CD4-positive, alpha-beta T cell treated with Interleukin-10 for 1 hour (primary cell): Measurements from ENCODE around the gene NTN3.
A peak's percentile ranks its signal among the peaks of the same experiment; 100 is the strongest.

Experiments
- DNase-seq: peaks from one replicate; pipeline ENCODE4 v3.0.0-alpha.2; 2020

NTN3 gene

GRCh38 chr16:2497695-2498484 is 26.8 kb downstream of the NTN3 start:
- no peak for DNase-seq

DNA sequence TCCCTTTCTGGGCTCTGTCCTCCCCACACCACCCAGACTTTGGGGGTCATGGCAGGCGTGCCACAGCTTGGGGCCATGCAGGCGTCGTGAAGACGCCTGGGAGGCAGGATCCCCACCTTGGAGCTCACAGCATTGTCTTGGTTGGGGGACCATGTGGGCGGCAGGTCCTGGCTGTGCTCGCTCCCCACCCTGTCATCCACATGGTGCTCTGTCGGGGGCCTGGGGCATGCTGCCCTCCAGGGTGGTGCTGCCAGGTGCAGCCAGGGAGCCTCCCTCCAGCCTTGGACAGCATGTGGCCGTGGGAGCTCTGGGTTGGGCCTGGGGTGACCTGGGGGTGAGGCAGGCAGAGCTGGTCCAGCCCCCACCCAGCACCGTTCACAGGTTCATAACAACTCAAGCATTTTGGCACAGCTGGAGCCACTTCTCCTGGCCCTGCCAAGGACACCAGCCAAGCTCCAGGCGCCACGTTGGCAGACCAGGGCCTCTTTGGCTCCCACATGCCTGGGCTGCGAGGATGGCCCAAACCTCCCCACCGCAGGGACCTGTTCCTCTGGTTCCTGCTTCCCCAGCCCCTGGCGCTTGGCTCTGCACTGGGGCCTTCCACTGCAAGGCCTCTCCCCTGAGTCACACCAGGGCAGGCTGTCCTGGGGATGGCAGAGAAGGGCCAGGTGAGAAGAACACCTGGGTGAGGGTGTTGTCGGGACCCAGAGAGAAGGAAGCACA is 27.6 kb downstream of the NTN3 start:
- DNase-seq = no peak

GRCh38 chr16:2499454-2499853 is 28.4 kb downstream of the NTN3 start:
- DNase-seq = no peak

- no peak for DNase-seq
Measured at GRCh38 chr16:2499890-2500429, 28.9 kb downstream of the NTN3 start.

DNA sequence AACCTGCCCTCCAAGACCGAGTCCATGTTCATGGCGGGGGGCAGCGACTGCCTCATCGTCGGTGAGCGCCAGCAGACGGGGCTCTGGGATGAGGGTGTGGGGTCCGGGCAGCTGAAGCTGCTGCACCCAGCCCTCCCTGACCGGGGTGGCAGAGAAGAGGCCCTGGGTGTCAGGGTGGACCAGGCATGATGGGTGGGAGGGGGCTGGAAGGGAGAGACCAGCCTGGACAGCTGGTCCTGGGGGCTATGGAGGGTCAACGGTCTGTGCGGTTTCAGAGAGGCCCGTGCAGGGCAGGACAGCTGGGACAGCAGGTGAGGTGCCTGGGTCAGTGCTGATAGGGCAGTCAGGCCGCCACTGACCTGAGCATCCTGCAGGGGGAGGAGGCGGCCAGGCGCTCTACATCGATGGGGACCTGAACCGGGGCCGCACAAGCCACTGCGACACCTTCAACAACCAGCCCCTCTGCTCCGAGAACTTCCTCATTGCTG is 29.4 kb downstream of the NTN3 start:
- no peak for DNase-seq

GRCh38 chr16:2500918-2501750 is 30.0 kb downstream of the NTN3 start:
- peak; percentile 83 for DNase-seq

GRCh38 chr16:2501946-2502895 is 31.1 kb downstream of the NTN3 start:
- no peak for DNase-seq

GRCh38 chr16:2505695-2506094 is 34.6 kb downstream of the NTN3 start:
- DNase-seq = no peak

DNA sequence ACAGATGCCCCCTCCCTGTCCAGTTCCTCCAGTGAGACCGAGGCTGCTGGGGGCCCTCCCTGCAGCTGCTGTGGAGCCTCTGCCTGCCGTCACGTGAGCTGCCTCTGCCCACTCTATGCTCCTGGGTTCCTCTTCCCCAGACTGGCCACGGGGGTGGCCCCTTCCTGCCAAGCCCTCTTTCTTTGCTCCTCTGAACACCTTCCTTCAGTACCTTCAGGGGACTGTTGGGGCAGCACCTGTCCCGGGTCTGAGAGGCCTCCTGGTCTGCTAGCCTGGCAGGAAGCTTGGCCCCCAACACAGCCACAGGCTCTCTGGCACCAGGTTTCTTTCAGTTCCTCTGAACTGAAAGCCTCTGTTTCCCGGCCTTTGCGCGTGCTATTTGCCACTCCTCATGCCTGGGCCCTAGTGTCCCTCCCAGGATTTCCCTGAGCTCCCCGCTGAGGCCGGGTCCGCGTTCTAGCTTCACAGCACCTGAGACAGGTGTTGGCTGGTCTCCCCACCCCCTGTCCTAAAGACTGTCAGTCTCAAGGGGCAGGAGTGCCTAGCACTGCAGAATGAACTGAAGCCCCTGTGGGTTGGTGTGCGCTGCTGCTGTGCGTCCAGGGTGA is 36.1 kb downstream of the NTN3 start:
- no peak for DNase-seq

DNA sequence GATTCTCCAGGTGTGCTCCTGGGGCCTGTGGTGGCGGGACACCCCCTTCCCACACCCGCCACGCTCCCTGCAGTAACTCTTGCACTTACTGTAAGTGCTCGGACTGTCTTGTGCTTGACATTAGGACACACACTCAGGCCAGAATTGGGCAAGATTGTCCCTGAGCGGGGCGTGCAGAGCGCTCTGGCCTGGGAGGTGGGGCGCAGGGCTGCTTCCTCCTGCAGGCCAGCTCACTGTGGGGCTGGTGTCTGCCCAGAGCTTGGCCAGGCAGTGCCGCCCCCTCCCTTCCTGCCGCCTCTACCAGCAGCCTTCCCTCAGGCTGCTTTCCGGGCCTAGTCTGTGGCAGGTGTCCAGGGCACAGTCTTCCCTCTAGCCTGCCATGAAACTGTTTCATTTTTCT is 36.6 kb downstream of the NTN3 start:
- DNase-seq = no peak

- no peak for DNase-seq
Measured at GRCh38 chr16:2508722-2509400, 37.8 kb downstream of the NTN3 start.

GRCh38 chr16:2511128-2511800 is 40.2 kb downstream of the NTN3 start:
- DNase-seq = no peak

DNA sequence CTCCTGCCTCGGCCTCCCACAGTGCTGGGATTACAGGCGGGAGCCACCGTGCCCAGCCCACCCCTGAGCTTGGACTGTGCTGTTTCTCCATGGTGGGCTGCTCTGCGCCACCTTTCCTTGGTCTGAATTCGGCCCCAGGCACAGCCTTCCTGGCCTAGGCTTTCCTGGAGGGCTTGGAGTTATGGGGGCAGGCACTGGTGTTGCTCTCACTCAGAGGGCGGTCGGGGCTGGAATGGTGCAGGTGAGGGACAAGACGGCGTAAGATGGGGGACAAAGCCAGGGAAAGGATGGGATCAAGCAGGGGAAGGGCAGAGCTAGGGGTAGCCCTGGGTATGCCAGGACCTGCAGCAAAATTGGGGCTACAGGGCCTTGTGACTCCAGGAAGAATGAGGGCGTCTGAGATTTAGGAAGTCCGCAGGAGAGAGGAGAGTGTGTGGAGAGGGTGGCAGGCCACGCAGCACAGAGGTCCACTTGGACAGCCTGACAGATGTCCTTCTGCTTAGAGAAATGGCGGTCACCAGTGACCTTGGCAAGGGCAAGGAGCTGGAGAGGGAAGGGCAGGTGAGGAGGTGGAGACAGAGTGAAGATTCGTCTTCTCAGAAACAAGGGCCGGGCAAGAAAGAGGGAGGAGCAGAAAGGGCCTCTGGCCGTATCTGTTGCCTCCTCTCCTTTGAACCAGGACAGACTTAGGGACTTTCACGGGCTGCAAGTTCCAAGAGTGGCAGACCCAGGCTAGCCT is 41.1 kb downstream of the NTN3 start:
- DNase-seq = no peak

GRCh38 chr16:2512735-2513404 is 41.8 kb downstream of the NTN3 start:
- peak; percentile 52 for DNase-seq

DNA sequence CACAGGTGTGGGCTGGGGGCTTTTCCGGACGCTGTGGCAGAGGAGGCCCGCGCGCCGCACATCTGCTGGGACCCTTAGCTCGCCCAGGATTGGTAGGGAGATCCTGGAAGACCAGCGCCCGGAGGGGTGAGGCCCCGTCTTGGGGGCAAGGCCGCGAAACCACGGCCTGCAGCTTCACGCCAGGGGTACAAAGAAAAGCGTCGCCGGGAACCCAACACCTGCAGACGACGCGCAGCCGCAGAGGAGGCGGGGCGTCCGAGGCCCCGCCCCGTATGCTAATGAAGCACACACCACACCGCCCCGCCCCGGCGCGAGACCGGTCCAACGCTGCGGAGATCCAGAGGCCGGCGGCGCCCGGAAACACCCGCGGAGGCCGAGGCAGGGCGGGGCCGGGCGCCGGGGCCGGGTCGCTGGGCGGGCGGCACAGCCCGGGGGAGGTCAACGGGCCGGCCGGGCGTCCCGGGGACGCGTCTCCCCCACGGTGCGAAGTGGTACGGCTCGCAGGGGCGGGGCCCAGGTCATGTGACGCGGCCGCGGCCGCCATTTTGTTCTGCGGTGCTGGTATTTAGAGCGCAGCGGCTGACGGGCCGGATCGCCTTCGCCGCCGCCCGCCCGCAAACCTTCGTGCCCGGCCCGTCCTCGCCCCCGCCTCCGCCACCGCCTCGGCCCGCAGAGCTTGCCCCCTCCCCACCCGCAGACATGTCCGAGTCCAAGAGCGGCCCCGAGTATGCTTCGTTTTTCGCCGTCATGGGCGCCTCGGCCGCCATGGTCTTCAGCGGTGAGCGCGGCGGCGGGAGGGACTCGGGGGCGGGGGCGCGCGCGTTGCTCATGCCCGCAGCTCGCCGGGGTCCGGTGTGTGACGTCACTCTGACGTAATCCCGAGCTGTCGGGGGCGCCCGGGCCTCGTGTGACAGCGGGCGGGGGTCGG is 42.6 kb downstream of the NTN3 start, which contains the start of gene ATP6V0C:
ATP6V0C (plus strand) TSS at position 548 of the 928 bp plus-strand sequence; CDS start at position 700, 152 bp downstream.
- peak; percentile 94 for DNase-seq

- DNase-seq = peak; percentile 60
Measured at GRCh38 chr16:2514333-2515179, 43.5 kb downstream of the NTN3 start.
